ENCODE data around the gene TSPO2. TPM values are rescaled to one million over a fixed set of nuclear protein-coding genes. Genes with fewer than 3 reads are reported as not detected.
"Not testable (repeated sequence)": the region's sequence is repeated elsewhere in the genome, so short reads cannot be mapped to it uniquely, and the experiment has no call there.

TSPO2 gene
- total RNA-seq, 4 donors from 2014 or later: not detected

- Histone ChIP-seq H3K9me3 (no peaks in the 10 kb centered on the region), H3K27me3 (no peaks in the 10 kb centered on the region), H3K4me1 (no peaks in the 10 kb centered on the region), H3K36me3 (no peaks in the 10 kb centered on the region), H3K27ac (replicated peaks in 1 of 4) (no peak overlapping the region), H3K4me3 (no peak overlapping the region)
- no peak for DNase-seq (ENCODE audit: extremely low spot score)
- WGBS: 94% methylated on average over 3 of the region's 3 CpGs
- TF ChIP-seq EP300 (IDR thresholded peaks at IDR 0.05) (no peak), CTCF (IDR thresholded peaks at IDR 0.05) (no peak), POLR2AphosphoS5 (IDR thresholded peaks at IDR 0.05) (no peak), POLR2A (IDR thresholded peaks at IDR 0.05; ENCODE audit: low read depth) (no peak)
- intact Hi-C loops (cut with DNase I): no loop called here
Observed at GRCh38 chr6:41008011-41008410, 34.3 kb upstream of the TSPO2 start.

DNA sequence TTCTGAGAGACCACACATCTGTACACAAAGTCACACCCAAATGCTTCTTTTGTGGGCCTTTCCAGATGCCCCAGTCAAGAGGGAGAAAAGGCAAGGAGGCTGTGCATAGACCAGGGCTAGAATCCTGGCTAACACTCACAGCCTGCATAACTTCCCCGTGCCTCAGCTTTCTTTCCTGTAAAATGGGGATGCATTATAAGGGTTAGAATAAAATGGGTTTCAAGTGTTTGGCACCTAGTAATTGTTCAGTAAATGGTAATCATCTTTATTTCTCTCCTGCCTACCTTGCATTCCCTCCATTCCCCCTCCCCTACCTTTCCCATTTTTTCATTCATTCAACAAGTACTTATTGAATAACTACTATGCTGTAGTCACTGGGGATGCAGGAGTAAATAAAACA is 32.6 kb upstream of the TSPO2 start:
- DNase-seq (ENCODE audit: extremely low spot score): no peak

DNA sequence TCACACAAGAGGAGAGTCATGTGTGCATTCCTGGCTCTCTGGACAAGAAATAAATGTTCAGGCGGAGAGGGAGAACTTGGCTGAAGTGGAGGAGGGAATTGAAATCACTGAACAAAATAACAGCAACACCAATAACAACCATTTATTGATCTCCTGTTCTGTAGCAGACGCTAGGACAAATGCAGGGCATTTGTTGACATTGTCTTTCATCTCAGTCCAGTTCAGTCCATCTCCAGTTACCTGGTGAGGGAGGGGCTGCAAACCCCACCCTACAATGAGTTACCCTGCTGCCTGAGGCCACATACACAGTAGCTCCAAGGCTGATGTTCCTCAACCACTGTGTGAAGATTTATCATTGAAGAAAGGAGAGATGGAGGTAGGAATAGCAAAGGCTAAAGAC is 30.6 kb upstream of the TSPO2 start:
- WGBS: 92% methylated on average over 2 of the region's 2 CpGs
- Histone ChIP-seq H3K27ac (replicated peaks in 1 of 4) (no peak overlapping the region), H3K4me1 (no peaks in the 10 kb centered on the region), H3K27me3 (no peaks in the 10 kb centered on the region), H3K9me3 (no peaks in the 10 kb centered on the region), H3K36me3 (no peaks in the 10 kb centered on the region), H3K4me3 (no peak overlapping the region)
- intact Hi-C loops (cut with DNase I): no loop called here
- no peak for DNase-seq (ENCODE audit: extremely low spot score)
- TF ChIP-seq POLR2AphosphoS5 (IDR thresholded peaks at IDR 0.05): no peak
- TF ChIP-seq POLR2A (IDR thresholded peaks at IDR 0.05; ENCODE audit: low read depth): no peak
- no peak for TF ChIP-seq EP300 (IDR thresholded peaks at IDR 0.05)
- TF ChIP-seq CTCF (IDR thresholded peaks at IDR 0.05): no peak

More for the DNA sequence above, 32.6 kb upstream of the TSPO2 start:
- intact Hi-C loops (cut with DNase I): no loop called here
- WGBS: 92% methylated on average over 1 of the region's 1 CpG
- no peak overlapping the region for H3K4me3 ChIP-seq
- no peaks in the 10 kb centered on the region for H3K9me3 ChIP-seq
- TF ChIP-seq POLR2A (IDR thresholded peaks at IDR 0.05; ENCODE audit: low read depth): no peak
- no peak for TF ChIP-seq POLR2AphosphoS5 (IDR thresholded peaks at IDR 0.05)
- no peak for TF ChIP-seq CTCF (IDR thresholded peaks at IDR 0.05)
- no peak for TF ChIP-seq EP300 (IDR thresholded peaks at IDR 0.05)
- H3K4me1 ChIP-seq: no peaks in the 10 kb centered on the region
- no peaks in the 10 kb centered on the region for H3K27me3 ChIP-seq
- no peaks in the 10 kb centered on the region for H3K36me3 ChIP-seq
- H3K27ac ChIP-seq (replicated peaks in 1 of 4): no peak overlapping the region

GRCh38 chr6:41013466-41014153 is 28.7 kb upstream of the TSPO2 start:
- Histone ChIP-seq H3K27ac (replicated peaks in 1 of 4) (no peak overlapping the region), H3K4me3 (no peak overlapping the region), H3K36me3 (no peaks in the 10 kb centered on the region), H3K9me3 (no peaks in the 10 kb centered on the region), H3K4me1 (no peaks in the 10 kb centered on the region), H3K27me3 (no peaks in the 10 kb centered on the region)
- intact Hi-C loops (cut with DNase I): no loop called here
- no peak for TF ChIP-seq POLR2A (IDR thresholded peaks at IDR 0.05; ENCODE audit: low read depth)
- TF ChIP-seq EP300 (IDR thresholded peaks at IDR 0.05): no peak
- TF ChIP-seq POLR2AphosphoS5 (IDR thresholded peaks at IDR 0.05): no peak
- TF ChIP-seq CTCF (IDR thresholded peaks at IDR 0.05): no peak
- WGBS: 89% methylated on average over 5 of the region's 5 CpGs
- DNase-seq (ENCODE audit: extremely low spot score): no peak

- Histone ChIP-seq H3K36me3 (no peaks in the 10 kb centered on the region), H3K4me1 (no peaks in the 10 kb centered on the region), H3K9me3 (no peaks in the 10 kb centered on the region), H3K27ac (replicated peaks in 1 of 4) (no peak overlapping the region), H3K27me3 (no peaks in the 10 kb centered on the region), H3K4me3 (no peak overlapping the region)
- no peak for TF ChIP-seq EP300 (IDR thresholded peaks at IDR 0.05)
- no peak for TF ChIP-seq POLR2A (IDR thresholded peaks at IDR 0.05; ENCODE audit: low read depth)
- no peak for TF ChIP-seq CTCF (IDR thresholded peaks at IDR 0.05)
- no peak for TF ChIP-seq POLR2AphosphoS5 (IDR thresholded peaks at IDR 0.05)
- 92% methylated on average over 4 of the region's 4 CpGs for WGBS
- intact Hi-C loops (cut with DNase I): no loop called here
- no peak for DNase-seq (ENCODE audit: extremely low spot score)
Observed at GRCh38 chr6:41014780-41015179, 27.5 kb upstream of the TSPO2 start.

DNA sequence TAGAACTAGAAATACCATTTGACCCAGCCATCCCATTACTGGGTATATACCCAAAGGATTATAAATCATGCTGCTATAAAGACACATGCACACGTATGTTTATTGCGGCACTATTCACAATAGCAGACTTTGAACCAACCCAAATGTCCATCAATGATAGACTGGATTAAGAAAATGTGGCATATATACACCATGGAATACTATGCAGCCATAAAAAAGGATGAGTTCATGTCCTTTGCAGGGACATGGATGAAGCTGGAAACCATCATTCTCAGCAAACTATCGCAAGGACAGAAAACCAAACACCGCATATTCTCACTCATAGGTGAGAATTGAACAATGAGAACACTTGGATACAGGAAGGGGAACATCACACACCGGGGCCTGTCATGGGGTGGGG is 26.4 kb upstream of the TSPO2 start:
- H3K27me3 ChIP-seq; H3K36me3 ChIP-seq; H3K4me1 ChIP-seq; H3K4me3 ChIP-seq; intact Hi-C loops (cut with DNase I); DNase-seq (ENCODE audit: extremely low spot score); H3K9me3 ChIP-seq; H3K27ac ChIP-seq (replicated peaks in 1 of 4): not testable (repeated sequence)
- 98% methylated on average over 5 of the region's 5 CpGs for WGBS

Measured in esophagus muscularis mucosa (tissue), 4 donors.